Measurements from ENCODE around the gene MAGEA1.

DNA sequence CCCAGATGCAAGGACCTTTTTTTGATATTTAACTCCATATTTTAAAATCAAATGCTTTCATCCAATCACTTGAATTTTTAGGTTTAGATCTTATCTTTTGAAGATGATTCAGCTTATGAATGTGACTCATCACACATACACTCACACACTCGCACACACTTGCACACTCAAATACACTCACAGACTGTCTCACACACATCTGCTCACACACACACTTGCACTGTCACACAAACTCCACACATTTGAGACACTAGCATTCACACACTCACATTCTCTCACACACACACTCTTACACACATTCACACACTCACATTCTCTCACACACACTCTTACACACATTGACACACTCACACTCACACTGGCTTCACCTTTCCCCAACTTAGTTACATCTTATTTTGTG lies 37.8 kb downstream of the MAGEA1 start:
- TF ChIP-seq, protein P1, sequence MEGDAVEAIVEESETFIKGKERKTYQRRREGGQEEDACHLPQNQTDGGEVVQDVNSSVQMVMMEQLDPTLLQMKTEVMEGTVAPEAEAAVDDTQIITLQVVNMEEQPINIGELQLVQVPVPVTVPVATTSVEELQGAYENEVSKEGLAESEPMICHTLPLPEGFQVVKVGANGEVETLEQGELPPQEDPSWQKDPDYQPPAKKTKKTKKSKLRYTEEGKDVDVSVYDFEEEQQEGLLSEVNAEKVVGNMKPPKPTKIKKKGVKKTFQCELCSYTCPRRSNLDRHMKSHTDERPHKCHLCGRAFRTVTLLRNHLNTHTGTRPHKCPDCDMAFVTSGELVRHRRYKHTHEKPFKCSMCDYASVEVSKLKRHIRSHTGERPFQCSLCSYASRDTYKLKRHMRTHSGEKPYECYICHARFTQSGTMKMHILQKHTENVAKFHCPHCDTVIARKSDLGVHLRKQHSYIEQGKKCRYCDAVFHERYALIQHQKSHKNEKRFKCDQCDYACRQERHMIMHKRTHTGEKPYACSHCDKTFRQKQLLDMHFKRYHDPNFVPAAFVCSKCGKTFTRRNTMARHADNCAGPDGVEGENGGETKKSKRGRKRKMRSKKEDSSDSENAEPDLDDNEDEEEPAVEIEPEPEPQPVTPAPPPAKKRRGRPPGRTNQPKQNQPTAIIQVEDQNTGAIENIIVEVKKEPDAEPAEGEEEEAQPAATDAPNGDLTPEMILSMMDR (IDR thresholded peaks at IDR 0.05; ENCODE audit: insufficient read depth, low read length): no peak
- TF ChIP-seq SPI1 (IDR thresholded peaks at IDR 0.05; ENCODE audit: borderline replicate concordance, low read depth) (no peak), POLR2AphosphoS5 (IDR thresholded peaks at IDR 0.05; ENCODE audit: low read depth) (no peak)
- TF ChIP-seq, protein P2, sequence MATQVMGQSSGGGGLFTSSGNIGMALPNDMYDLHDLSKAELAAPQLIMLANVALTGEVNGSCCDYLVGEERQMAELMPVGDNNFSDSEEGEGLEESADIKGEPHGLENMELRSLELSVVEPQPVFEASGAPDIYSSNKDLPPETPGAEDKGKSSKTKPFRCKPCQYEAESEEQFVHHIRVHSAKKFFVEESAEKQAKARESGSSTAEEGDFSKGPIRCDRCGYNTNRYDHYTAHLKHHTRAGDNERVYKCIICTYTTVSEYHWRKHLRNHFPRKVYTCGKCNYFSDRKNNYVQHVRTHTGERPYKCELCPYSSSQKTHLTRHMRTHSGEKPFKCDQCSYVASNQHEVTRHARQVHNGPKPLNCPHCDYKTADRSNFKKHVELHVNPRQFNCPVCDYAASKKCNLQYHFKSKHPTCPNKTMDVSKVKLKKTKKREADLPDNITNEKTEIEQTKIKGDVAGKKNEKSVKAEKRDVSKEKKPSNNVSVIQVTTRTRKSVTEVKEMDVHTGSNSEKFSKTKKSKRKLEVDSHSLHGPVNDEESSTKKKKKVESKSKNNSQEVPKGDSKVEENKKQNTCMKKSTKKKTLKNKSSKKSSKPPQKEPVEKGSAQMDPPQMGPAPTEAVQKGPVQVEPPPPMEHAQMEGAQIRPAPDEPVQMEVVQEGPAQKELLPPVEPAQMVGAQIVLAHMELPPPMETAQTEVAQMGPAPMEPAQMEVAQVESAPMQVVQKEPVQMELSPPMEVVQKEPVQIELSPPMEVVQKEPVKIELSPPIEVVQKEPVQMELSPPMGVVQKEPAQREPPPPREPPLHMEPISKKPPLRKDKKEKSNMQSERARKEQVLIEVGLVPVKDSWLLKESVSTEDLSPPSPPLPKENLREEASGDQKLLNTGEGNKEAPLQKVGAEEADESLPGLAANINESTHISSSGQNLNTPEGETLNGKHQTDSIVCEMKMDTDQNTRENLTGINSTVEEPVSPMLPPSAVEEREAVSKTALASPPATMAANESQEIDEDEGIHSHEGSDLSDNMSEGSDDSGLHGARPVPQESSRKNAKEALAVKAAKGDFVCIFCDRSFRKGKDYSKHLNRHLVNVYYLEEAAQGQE (IDR thresholded peaks at IDR 0.05; ENCODE audit: insufficient replicate concordance, low read depth): no peak

Data from HL-60 (cell line).